BE2C (cell line): ENCODE measurements around the gene GHRH.

Experiments used
- DNase-seq: peaks from one replicate; pipeline ENCODE4 v3.0.0-alpha.2; 2020
- H3K27me3 ChIP-seq: fragments of 250-450 bp; sonication (Bioruptor Pico); 2 replicates; pipeline ENCODE4 v1.5.1; 2020; ENCODE audit warnings: mild to moderate bottlenecking
- H3K36me3 ChIP-seq: fragments of 250-450 bp; sonication (Bioruptor Pico); 2 replicates; pipeline ENCODE4 v1.5.1; 2020; ENCODE audit warnings: mild to moderate bottlenecking
- H3K4me1 ChIP-seq: fragments of 250-450 bp; sonication (Bioruptor Pico); 2 replicates; pipeline ENCODE4 v1.5.1; 2020
- H3K4me3 ChIP-seq: 2 replicates; pipeline ENCODE4 v1.5.1; 2011; ENCODE audit warnings: low read depth, low read length
- H3K9me3 ChIP-seq: fragments of 250-450 bp; sonication (Bioruptor Pico); 2 replicates; pipeline ENCODE4 v1.5.1; 2020
- CTCF ChIP-seq: IDR thresholded peaks from 2 replicates; pipeline ENCODE4 v1.5.1; 2012; ENCODE audit warnings: mild to moderate bottlenecking, low read depth, low read length

The GHRH gene

GRCh38 chr20:37204056-37204455 is 57.6 kb downstream of the GHRH start:
- DNase-seq: no peak
- Histone ChIP-seq H3K36me3 (peaks cover 93% of the 10 kb centered on the region), H3K4me1 (peaks cover 13% of the 10 kb centered on the region), H3K4me3 (no peak overlapping the region), H3K9me3 (no peaks in the 10 kb centered on the region), H3K27me3 (no peaks in the 10 kb centered on the region)
- TF ChIP-seq CTCF: no peak

GRCh38 chr20:37202267-37202943 is 59.2 kb downstream of the GHRH start:
- no peaks in the 10 kb centered on the region for H3K9me3 ChIP-seq
- peaks cover 13% of the 10 kb centered on the region for H3K4me1 ChIP-seq
- DNase-seq: peak; percentile 43
- peaks cover 93% of the 10 kb centered on the region for H3K36me3 ChIP-seq
- H3K27me3 ChIP-seq: no peaks in the 10 kb centered on the region
- TF ChIP-seq CTCF: peak; percentile 91
- H3K4me3 ChIP-seq: no peak overlapping the region

- Histone ChIP-seq H3K36me3 (peaks cover 93% of the 10 kb centered on the region), H3K4me1 (peaks cover 13% of the 10 kb centered on the region), H3K9me3 (no peaks in the 10 kb centered on the region), H3K27me3 (no peaks in the 10 kb centered on the region), H3K4me3 (no peak overlapping the region)
- no peak for TF ChIP-seq CTCF
- no peak for DNase-seq
Observed at GRCh38 chr20:37201827-37202162, 59.8 kb downstream of the GHRH start.
